ENCODE data around the gene ZNF660. TPM values are rescaled to one million over a fixed set of nuclear protein-coding genes. Genes with fewer than 3 reads are reported as not detected.

The ZNF660 gene
- total RNA-seq, 1 experiment from 2014 or later, result 4.1 TPM

DNA sequence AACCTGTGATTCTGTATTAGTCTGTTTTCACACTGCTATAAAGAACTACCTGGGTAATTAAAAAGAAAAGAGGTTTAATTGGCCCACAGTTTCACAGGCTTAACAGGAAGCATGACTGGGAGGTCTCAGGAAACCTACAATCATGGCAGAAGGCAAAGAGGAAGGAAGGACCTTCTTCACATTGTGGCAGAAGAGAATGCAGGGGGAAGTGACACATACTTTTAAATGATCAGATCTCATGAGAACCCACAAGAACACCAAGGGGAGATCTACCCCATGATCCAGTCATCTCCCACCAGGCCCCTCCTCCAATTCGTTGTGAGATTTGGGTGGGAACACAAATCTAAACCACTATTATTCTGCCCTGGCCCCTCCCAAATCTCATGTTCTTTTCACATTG, 23.7 kb upstream of the ZNF660 start:
- ChIA-PET POLR2A (ENCODE audit: low non-redundant PET) (no interaction called here), CTCF (no interaction called here)
- intact Hi-C loops (cut with micrococcal nuclease; ENCODE audit: unreplicated experiment), result no loop called here
- BruUV-seq (replicated peaks), result no TSS peak
- TF ChIP-seq, protein P1, sequence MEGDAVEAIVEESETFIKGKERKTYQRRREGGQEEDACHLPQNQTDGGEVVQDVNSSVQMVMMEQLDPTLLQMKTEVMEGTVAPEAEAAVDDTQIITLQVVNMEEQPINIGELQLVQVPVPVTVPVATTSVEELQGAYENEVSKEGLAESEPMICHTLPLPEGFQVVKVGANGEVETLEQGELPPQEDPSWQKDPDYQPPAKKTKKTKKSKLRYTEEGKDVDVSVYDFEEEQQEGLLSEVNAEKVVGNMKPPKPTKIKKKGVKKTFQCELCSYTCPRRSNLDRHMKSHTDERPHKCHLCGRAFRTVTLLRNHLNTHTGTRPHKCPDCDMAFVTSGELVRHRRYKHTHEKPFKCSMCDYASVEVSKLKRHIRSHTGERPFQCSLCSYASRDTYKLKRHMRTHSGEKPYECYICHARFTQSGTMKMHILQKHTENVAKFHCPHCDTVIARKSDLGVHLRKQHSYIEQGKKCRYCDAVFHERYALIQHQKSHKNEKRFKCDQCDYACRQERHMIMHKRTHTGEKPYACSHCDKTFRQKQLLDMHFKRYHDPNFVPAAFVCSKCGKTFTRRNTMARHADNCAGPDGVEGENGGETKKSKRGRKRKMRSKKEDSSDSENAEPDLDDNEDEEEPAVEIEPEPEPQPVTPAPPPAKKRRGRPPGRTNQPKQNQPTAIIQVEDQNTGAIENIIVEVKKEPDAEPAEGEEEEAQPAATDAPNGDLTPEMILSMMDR (conservative IDR thresholded peaks at IDR 0.05; ENCODE audit: low read depth, low read length), result no peak
- no peak for TF ChIP-seq EZH2 (IDR thresholded peaks at IDR 0.05; ENCODE audit: borderline replicate concordance, low read depth, low read length, poor library complexity, severe bottlenecking)
- no peak overlapping the region for H3K27ac ChIP-seq (ENCODE audit: low read depth, low read length, poor library complexity, severe bottlenecking)
- DNase-seq (ENCODE audit: low spot score), result no peak
- no peaks in the 10 kb centered on the region for H3K4me1 ChIP-seq (ENCODE audit: insufficient read depth, low read length, poor library complexity, severe bottlenecking)
- no peaks in the 10 kb centered on the region for H3K36me3 ChIP-seq (ENCODE audit: insufficient read depth, low read length, poor library complexity, severe bottlenecking)
- H3K27me3 ChIP-seq (replicated peaks; ENCODE audit: insufficient read depth, low read depth, low read length, poor library complexity), result no peaks in the 10 kb centered on the region
- no peak overlapping the region for H3K4me3 ChIP-seq (ENCODE audit: low read depth, low read length, poor library complexity, severe bottlenecking)
- no peaks in the 10 kb centered on the region for H3K9me3 ChIP-seq (ENCODE audit: low read depth, low read length, poor library complexity, severe bottlenecking)

DNA sequence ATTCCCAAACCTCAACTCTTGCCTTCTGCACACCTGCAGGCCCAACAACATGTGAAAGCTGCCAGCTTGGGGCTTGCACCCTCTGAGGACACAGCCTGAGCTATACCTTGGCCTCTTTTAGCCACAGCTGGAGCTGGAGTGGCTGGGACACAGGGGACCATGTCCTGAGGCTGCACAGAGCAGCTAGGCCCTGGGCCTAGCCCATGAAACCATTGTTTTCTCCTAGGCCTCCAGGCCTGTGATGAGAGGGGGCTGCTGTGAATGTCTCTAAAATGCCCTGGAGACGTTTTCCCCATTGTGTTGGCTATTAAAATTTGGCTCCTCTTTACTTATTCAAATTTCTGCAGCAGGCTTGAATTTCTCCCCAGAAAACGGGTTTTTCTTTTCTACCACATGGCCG, 22.6 kb upstream of the ZNF660 start:
- no peak overlapping the region for H3K4me3 ChIP-seq (ENCODE audit: low read depth, low read length, poor library complexity, severe bottlenecking)
- no peaks in the 10 kb centered on the region for H3K27me3 ChIP-seq (replicated peaks; ENCODE audit: insufficient read depth, low read depth, low read length, poor library complexity)
- TF ChIP-seq, protein P1 (conservative IDR thresholded peaks at IDR 0.05; ENCODE audit: low read depth, low read length), result no peak
- TF ChIP-seq EZH2 (IDR thresholded peaks at IDR 0.05; ENCODE audit: borderline replicate concordance, low read depth, low read length, poor library complexity, severe bottlenecking), result no peak
- H3K4me1 ChIP-seq (ENCODE audit: insufficient read depth, low read length, poor library complexity, severe bottlenecking), result no peaks in the 10 kb centered on the region
- CTCF ChIA-PET, result no interaction called here
- H3K27ac ChIP-seq (ENCODE audit: low read depth, low read length, poor library complexity, severe bottlenecking), result no peak overlapping the region
- H3K36me3 ChIP-seq (ENCODE audit: insufficient read depth, low read length, poor library complexity, severe bottlenecking), result no peaks in the 10 kb centered on the region
- no TSS peak for BruUV-seq (replicated peaks)
- H3K9me3 ChIP-seq (ENCODE audit: low read depth, low read length, poor library complexity, severe bottlenecking), result no peaks in the 10 kb centered on the region
- intact Hi-C loops (cut with micrococcal nuclease; ENCODE audit: unreplicated experiment), result no loop called here
- DNase-seq (ENCODE audit: low spot score), result no peak
- POLR2A ChIA-PET (ENCODE audit: low non-redundant PET), result no interaction called here

DNA sequence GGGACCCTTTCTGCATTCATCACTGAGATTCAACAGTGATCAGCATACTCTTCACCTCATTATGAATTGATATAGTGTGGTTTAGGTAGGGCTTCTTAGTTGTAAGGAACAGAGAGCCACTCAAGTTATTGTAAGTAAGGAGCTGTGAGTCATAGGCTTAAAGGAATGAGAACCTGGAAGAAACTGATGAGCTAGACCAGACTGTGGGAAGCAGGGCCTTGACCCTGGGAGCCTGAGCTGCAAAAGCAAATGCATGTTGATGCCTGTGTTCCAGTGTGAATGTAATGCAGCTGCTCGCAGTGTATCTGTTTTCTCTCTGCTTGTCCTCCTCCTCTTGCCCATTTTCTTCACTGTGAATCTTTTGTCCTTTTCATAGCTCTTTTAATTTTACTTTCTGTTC, 16.2 kb upstream of the ZNF660 start:
- POLR2A ChIA-PET (ENCODE audit: low non-redundant PET), result no interaction called here
- BruUV-seq (replicated peaks), result no TSS peak
- Histone ChIP-seq H3K27me3 (replicated peaks; ENCODE audit: insufficient read depth, low read depth, low read length, poor library complexity) (no peaks in the 10 kb centered on the region), H3K9me3 (ENCODE audit: low read depth, low read length, poor library complexity, severe bottlenecking) (peaks cover 6% of the 10 kb centered on the region), H3K4me1 (ENCODE audit: insufficient read depth, low read length, poor library complexity, severe bottlenecking) (no peaks in the 10 kb centered on the region), H3K4me3 (ENCODE audit: low read depth, low read length, poor library complexity, severe bottlenecking) (no peak overlapping the region), H3K27ac (ENCODE audit: low read depth, low read length, poor library complexity, severe bottlenecking) (no peak overlapping the region), H3K36me3 (ENCODE audit: insufficient read depth, low read length, poor library complexity, severe bottlenecking) (no peaks in the 10 kb centered on the region)
- intact Hi-C loops (cut with micrococcal nuclease; ENCODE audit: unreplicated experiment), result no loop called here
- no peak for DNase-seq (ENCODE audit: low spot score)
- TF ChIP-seq, protein P1 (conservative IDR thresholded peaks at IDR 0.05; ENCODE audit: low read depth, low read length), result no peak
- TF ChIP-seq EZH2 (IDR thresholded peaks at IDR 0.05; ENCODE audit: borderline replicate concordance, low read depth, low read length, poor library complexity, severe bottlenecking), result no peak
- CTCF ChIA-PET, result no interaction called here

All from A673 (cell line).